ENCODE results near the gene PPARG.

- no peak for TF ChIP-seq CTCF (IDR thresholded peaks at IDR 0.05; ENCODE audit: borderline replicate concordance, extremely low read depth, low read length, poor library complexity, severe bottlenecking)
- TF ChIP-seq EZH2 (IDR thresholded peaks at IDR 0.05; ENCODE audit: borderline replicate concordance, low read depth, low read length, severe bottlenecking) = no peak
These were observed 47.2 kb downstream of the PPARG start for GRCh38 chr3:12336099-12336498.
